ENCODE results near the gene AP5Z1. TPM values are rescaled to one million over a fixed set of nuclear protein-coding genes. Genes with fewer than 3 reads are reported as not detected.

AP5Z1 gene
- total RNA-seq, 2 experiments from 2014 or later: 61.1 to 71.3 TPM

GRCh38 chr7:4819560-4820404 lies 44.4 kb downstream of the AP5Z1 start:
- Mint-ChIP-seq H3K4me1 (no peaks in the 10 kb centered on the region), H3K27ac (no peak overlapping the region), H3K9me3 (no peaks in the 10 kb centered on the region), H3K4me3 (no peak overlapping the region), H3K27me3 (no peaks in the 10 kb centered on the region), H3K36me3 (ENCODE audit: low read depth) (no peaks in the 10 kb centered on the region)
- POLR2A ChIA-PET: no interaction called here
- CTCF ChIA-PET: no interaction called here
- no peak for DNase-seq

- Mint-ChIP-seq H3K4me3 (no peak overlapping the region), H3K27me3 (no peaks in the 10 kb centered on the region), H3K9me3 (no peaks in the 10 kb centered on the region), H3K36me3 (ENCODE audit: low read depth) (no peaks in the 10 kb centered on the region), H3K4me1 (no peaks in the 10 kb centered on the region), H3K27ac (no peak overlapping the region)
- no peak for DNase-seq
- ChIA-PET POLR2A (no interaction called here), CTCF (interaction anchor here (1.2 kb wide), 1 partner anchor 63 kb away, joined by 3 read pairs; the partner anchor contains the start of gene RADIL)
Observed at GRCh38 chr7:4820405-4820966, 45.1 kb downstream of the AP5Z1 start.

- CTCF ChIA-PET: interaction anchor here (1.2 kb wide), 1 partner anchor 63 kb away, joined by 3 read pairs; the partner anchor contains the start of gene RADIL
- Mint-ChIP-seq H3K27ac (no peak overlapping the region), H3K9me3 (no peaks in the 10 kb centered on the region), H3K4me1 (no peaks in the 10 kb centered on the region), H3K27me3 (no peaks in the 10 kb centered on the region), H3K4me3 (no peak overlapping the region), H3K36me3 (ENCODE audit: low read depth) (no peaks in the 10 kb centered on the region)
- POLR2A ChIA-PET: no interaction called here
- DNase-seq: no peak
Observed at GRCh38 chr7:4820967-4821471, 45.6 kb downstream of the AP5Z1 start.

- H3K9me3 Mint-ChIP-seq: no peaks in the 10 kb centered on the region
Observed at GRCh38 chr7:4822677-4823076, 47.3 kb downstream of the AP5Z1 start.

GRCh38 chr7:4823441-4824119 lies 48.2 kb downstream of the AP5Z1 start:
- Mint-ChIP-seq H3K4me1 (no peaks in the 10 kb centered on the region), H3K27me3 (no peaks in the 10 kb centered on the region), H3K4me3 (no peak overlapping the region), H3K9me3 (no peaks in the 10 kb centered on the region), H3K36me3 (ENCODE audit: low read depth) (no peaks in the 10 kb centered on the region), H3K27ac (no peak overlapping the region)
- CTCF ChIA-PET: no interaction called here
- no peak for DNase-seq
- POLR2A ChIA-PET: no interaction called here

More at GRCh38 chr7:4822677-4823076, 47.3 kb downstream of the AP5Z1 start:
- H3K36me3 Mint-ChIP-seq (ENCODE audit: low read depth): no peaks in the 10 kb centered on the region
- H3K4me3 Mint-ChIP-seq: no peak overlapping the region
- no peak overlapping the region for H3K27ac Mint-ChIP-seq
- H3K27me3 Mint-ChIP-seq: no peaks in the 10 kb centered on the region
- no peaks in the 10 kb centered on the region for H3K4me1 Mint-ChIP-seq
- POLR2A ChIA-PET: no interaction called here
- DNase-seq: no peak
- CTCF ChIA-PET: no interaction called here

- POLR2A ChIA-PET: no interaction called here
- Mint-ChIP-seq H3K4me3 (no peak overlapping the region), H3K27me3 (no peaks in the 10 kb centered on the region), H3K4me1 (no peaks in the 10 kb centered on the region), H3K9me3 (no peaks in the 10 kb centered on the region), H3K36me3 (ENCODE audit: low read depth) (no peaks in the 10 kb centered on the region), H3K27ac (no peak overlapping the region)
- CTCF ChIA-PET: no interaction called here
- no peak for DNase-seq
Observed at GRCh38 chr7:4824120-4824775, 48.8 kb downstream of the AP5Z1 start.

- CTCF ChIA-PET: interaction anchor here (0.7 kb wide), 1 partner anchor 1568 kb away, joined by 4 read pairs; no protein-coding TSS in a partner anchor
- no peak for DNase-seq
- Mint-ChIP-seq H3K27me3 (no peaks in the 10 kb centered on the region), H3K36me3 (ENCODE audit: low read depth) (no peaks in the 10 kb centered on the region), H3K4me3 (no peak overlapping the region), H3K4me1 (no peaks in the 10 kb centered on the region), H3K27ac (no peak overlapping the region), H3K9me3 (no peaks in the 10 kb centered on the region)
- POLR2A ChIA-PET: no interaction called here
Observed at GRCh38 chr7:4825081-4825480, 49.7 kb downstream of the AP5Z1 start.

- Mint-ChIP-seq H3K9me3 (no peaks in the 10 kb centered on the region), H3K36me3 (ENCODE audit: low read depth) (no peaks in the 10 kb centered on the region), H3K4me1 (peaks cover 2% of the 10 kb centered on the region), H3K27me3 (no peaks in the 10 kb centered on the region), H3K27ac (no peak overlapping the region), H3K4me3 (no peak overlapping the region)
- POLR2A ChIA-PET: no interaction called here
- CTCF ChIA-PET: interaction anchor here (1.0 to 1.9 kb wide), 3 partner anchors 12 to 256 kb away, joined by 4 to 5 read pairs (median 4); no protein-coding TSS in a partner anchor
- no peak for DNase-seq
Observed at GRCh38 chr7:4828720-4829383, 53.4 kb downstream of the AP5Z1 start.

GRCh38 chr7:4830176-4830575 lies 54.8 kb downstream of the AP5Z1 start:
- CTCF ChIA-PET: interaction anchor here (0.6 to 1.9 kb wide), 7 partner anchors 13 to 259 kb away, joined by 3 to 5 read pairs (median 3); no protein-coding TSS in a partner anchor
- Mint-ChIP-seq H3K9me3 (no peaks in the 10 kb centered on the region), H3K36me3 (ENCODE audit: low read depth) (no peaks in the 10 kb centered on the region), H3K27me3 (no peaks in the 10 kb centered on the region), H3K4me3 (no peak overlapping the region), H3K4me1 (peaks cover 2% of the 10 kb centered on the region), H3K27ac (peak overlapping the region; percentile 0)
- POLR2A ChIA-PET: no interaction called here
- DNase-seq: peak; percentile 68

- H3K4me3 Mint-ChIP-seq: no peak overlapping the region
- CTCF ChIA-PET: interaction anchor here (0.6 to 1.0 kb wide), 3 partner anchors 34 to 1528 kb away, joined by 3 to 4 read pairs (median 3); no protein-coding TSS in a partner anchor
- peaks cover 2% of the 10 kb centered on the region for H3K4me1 Mint-ChIP-seq
- no peak for DNase-seq
- POLR2A ChIA-PET: no interaction called here
- H3K27ac Mint-ChIP-seq: no peak overlapping the region
- no peaks in the 10 kb centered on the region for H3K27me3 Mint-ChIP-seq
- H3K9me3 Mint-ChIP-seq: no peaks in the 10 kb centered on the region
- H3K36me3 Mint-ChIP-seq (ENCODE audit: low read depth): no peaks in the 10 kb centered on the region
Observed at GRCh38 chr7:4831723-4832495, 56.5 kb downstream of the AP5Z1 start.

- ChIA-PET POLR2A (no interaction called here), CTCF (no interaction called here)
- peaks cover 2% of the 10 kb centered on the region for H3K4me1 Mint-ChIP-seq
- no peak for DNase-seq
- no peaks in the 10 kb centered on the region for H3K9me3 Mint-ChIP-seq
- no peaks in the 10 kb centered on the region for H3K27me3 Mint-ChIP-seq
- H3K36me3 Mint-ChIP-seq (ENCODE audit: low read depth): no peaks in the 10 kb centered on the region
- H3K4me3 Mint-ChIP-seq: no peak overlapping the region
- H3K27ac Mint-ChIP-seq: no peak overlapping the region
Observed at GRCh38 chr7:4832711-4833110, 57.3 kb downstream of the AP5Z1 start.

GRCh38 chr7:4833176-4833575 lies 57.8 kb downstream of the AP5Z1 start:
- no peaks in the 10 kb centered on the region for H3K27me3 Mint-ChIP-seq
- H3K36me3 Mint-ChIP-seq (ENCODE audit: low read depth): no peaks in the 10 kb centered on the region
- peaks cover 2% of the 10 kb centered on the region for H3K4me1 Mint-ChIP-seq
- CTCF ChIA-PET: no interaction called here
- no peak overlapping the region for H3K4me3 Mint-ChIP-seq
- H3K27ac Mint-ChIP-seq: no peak overlapping the region
- POLR2A ChIA-PET: no interaction called here
- no peaks in the 10 kb centered on the region for H3K9me3 Mint-ChIP-seq
- no peak for DNase-seq
